HG03045 (cell line): ENCODE results near the gene PON2.
"Not testable (repeated sequence)": the region's sequence is repeated elsewhere in the genome, so short reads cannot be mapped to it uniquely, and the experiment has no call there.

ENCODE experiments used
- ATAC-seq: cut with Tn5 transposase; IDR thresholded peaks from one replicate; pipeline ENCODE4 v1.9.1; 2021; ENCODE audit warnings: mild to moderate bottlenecking, moderate library complexity; ENCODE audit not compliant: unreplicated experiment

PON2 gene

GRCh38 chr7:95407751-95408150 is 27.1 kb downstream of the PON2 start:
- ATAC-seq = no peak

GRCh38 chr7:95405800-95406199 is 29.0 kb downstream of the PON2 start:
- ATAC-seq = no peak

GRCh38 chr7:95405208-95405607 is 29.6 kb downstream of the PON2 start:
- no peak for ATAC-seq

GRCh38 chr7:95404316-95404865 is 30.4 kb downstream of the PON2 start:
- no peak for ATAC-seq

GRCh38 chr7:95398155-95398940 is 36.5 kb downstream of the PON2 start:
- no peak for ATAC-seq

- ATAC-seq = no peak
These were observed 37.4 kb downstream of the PON2 start for GRCh38 chr7:95397381-95397780.

GRCh38 chr7:95396136-95397032 is 38.4 kb downstream of the PON2 start, which contains the start of gene PON3:
Gene PON3, minus strand, starts transcription at chr7:95396375. Its CDS starts 25 bp downstream, at chr7:95396350.
- no peak for ATAC-seq

- ATAC-seq = no peak
These were observed 39.1 kb downstream of the PON2 start for GRCh38 chr7:95395755-95396135.

GRCh38 chr7:95394370-95394769 is 40.5 kb downstream of the PON2 start:
- no peak for ATAC-seq

GRCh38 chr7:95391761-95392160 is 43.1 kb downstream of the PON2 start:
- no peak for ATAC-seq

- no peak for ATAC-seq
These were observed 45.3 kb downstream of the PON2 start for GRCh38 chr7:95389516-95389915.

- ATAC-seq = not testable (repeated sequence)
These were observed 55.4 kb downstream of the PON2 start for GRCh38 chr7:95379457-95379856.

GRCh38 chr7:95376632-95377400 is 58.0 kb downstream of the PON2 start:
- no peak for ATAC-seq

GRCh38 chr7:95375591-95376257 is 59.1 kb downstream of the PON2 start:
- ATAC-seq = no peak

- no peak for ATAC-seq
These were observed 61.5 kb downstream of the PON2 start for GRCh38 chr7:95373323-95373722.

GRCh38 chr7:95368235-95368634 is 66.6 kb downstream of the PON2 start:
- no peak for ATAC-seq

- no peak for ATAC-seq
These were observed 67.2 kb downstream of the PON2 start for GRCh38 chr7:95367606-95368005.

- no peak for ATAC-seq
These were observed 69.7 kb downstream of the PON2 start for GRCh38 chr7:95365151-95365550.

GRCh38 chr7:95357623-95358022 is 77.2 kb downstream of the PON2 start:
- ATAC-seq = no peak
